Upper lobe of left lung (tissue), 6 donors: ENCODE measurements around the gene VEGFC. TPM values are rescaled to one million over a fixed set of nuclear protein-coding genes. Genes with fewer than 3 reads are reported as not detected.

Experiments used
- ATAC-seq, 2 donors: fragments of 200-7000 bp; cut with Tn5 transposase; one replicate each; pipeline ENCODE4 v1.9.1; 2022; ENCODE audit warnings: mild to moderate bottlenecking in 2 of 2, moderate library complexity in 2 of 2; ENCODE audit not compliant: low FRiP score in 2 of 2
- DNase-seq, 2 donors: peaks; one replicate each; pipeline ENCODE4 v3.0.0-alpha.2; 2019 to 2020
- H3K27ac ChIP-seq, 4 donors: fragments of 200-600 bp; sonication (generic); one replicate each; pipeline ENCODE4 v1.5.1; 2016 to 2019
- H3K27me3 ChIP-seq, 4 donors: fragments of 200-600 bp; sonication (generic); one replicate each; pipeline ENCODE4 v1.5.1; 2017 to 2019
- H3K36me3 ChIP-seq, 4 donors: fragments of 200-600 bp; sonication (generic); one replicate each; pipeline ENCODE4 v1.5.1; 2016 to 2019
- H3K4me1 ChIP-seq, 4 donors: fragments of 200-600 bp; sonication (generic); one replicate each; pipeline ENCODE4 v1.5.1; 2018 to 2019
- H3K4me3 ChIP-seq, 4 donors: fragments of 200-600 bp; sonication (generic); one replicate each; pipeline ENCODE4 v1.5.1; 2017 to 2019; ENCODE audit warnings: mild to moderate bottlenecking in 2 of 4, moderate library complexity in 1 of 4
- H3K9me3 ChIP-seq, 4 donors: fragments of 200-600 bp; sonication (generic); one replicate each; pipeline ENCODE4 v1.5.1; 2018 to 2019
- CTCF ChIP-seq, 6 experiments: fragments of 450-650 bp in 4 of 6; fragments of 200-600 bp in 2 of 6; sonication (generic) in 2 of 6; IDR thresholded peaks; one replicate each; pipeline ENCODE4 v1.5.1; 2016 to 2019; ENCODE audit warnings: antibody characterized with exemption in 6 of 6
- EP300 ChIP-seq, 4 donors: sonication (generic); formaldehyde crosslinking; IDR thresholded peaks; one replicate each; pipeline ENCODE4 v1.5.1; 2017; ENCODE audit warnings: antibody characterized with exemption in 4 of 4, control low read depth in 2 of 4
- POLR2A ChIP-seq, 4 donors: fragments of 450-650 bp; IDR thresholded peaks; one replicate each; pipeline ENCODE4 v1.5.1; 2016 to 2017; ENCODE audit warnings: antibody characterized with exemption in 4 of 4, mild to moderate bottlenecking in 2 of 4
- POLR2AphosphoS5 ChIP-seq, 2 donors: sonication (generic); formaldehyde crosslinking; IDR thresholded peaks; one replicate each; pipeline ENCODE4 v1.5.1; 2017; ENCODE audit warnings: antibody characterized with exemption in 2 of 2
- WGBS, 2 donors: methylation state at CpG; one replicate each; pipeline ENCODE4 v1.1.5; 2017 to 2018; 5-methylcytosine and 5-hydroxymethylcytosine counted together
- total RNA-seq, 6 donors: library from RNA; depleted of rRNA in 4 of 6; stranded (reverse); fragments of >200 nt in 4 of 6; gene quantifications; one replicate each; pipeline versions ENCODE4 v1.1.0 to v1.2.1, GENCODE V29; 2016 to 2021
- donor health status: DM: no; HTN: no; CAD: no; lungs with moderate emphysema.
- donor health status: DM: no; HTN: yes; CAD: no; lungs with severe emphysema.

The VEGFC gene
- total RNA-seq, 6 donors from 2014 or later, result 5.1 to 13.7 (median 7.5) TPM

GRCh38 chr4:176646311-176646710 lies 146.4 kb downstream of the VEGFC start:
- Histone ChIP-seq H3K36me3 (no peaks in the 10 kb centered on the region), H3K9me3 (no peaks in the 10 kb centered on the region), H3K27me3 (no peaks in the 10 kb centered on the region), H3K27ac (no peak overlapping the region), H3K4me3 (no peak overlapping the region), H3K4me1 (no peaks in the 10 kb centered on the region)
- TF ChIP-seq POLR2AphosphoS5 (IDR thresholded peaks at IDR 0.05), result no peak
- TF ChIP-seq POLR2A (IDR thresholded peaks at IDR 0.05), result no peak
- TF ChIP-seq EP300 (IDR thresholded peaks at IDR 0.05), result no peak
- TF ChIP-seq CTCF (IDR thresholded peaks at IDR 0.05), result no peak
- ATAC-seq (no peak), DNase-seq (no peak)
- 80 to 83% methylated on average over 1 of the region's 1 CpG for WGBS, 2 donors

GRCh38 chr4:176645246-176645960 lies 147.3 kb downstream of the VEGFC start:
- Histone ChIP-seq H3K36me3 (no peaks in the 10 kb centered on the region), H3K4me1 (no peaks in the 10 kb centered on the region), H3K27me3 (no peaks in the 10 kb centered on the region), H3K4me3 (no peak overlapping the region), H3K27ac (no peak overlapping the region), H3K9me3 (no peaks in the 10 kb centered on the region)
- DNase-seq (no peak), ATAC-seq (no peak)
- no peak for TF ChIP-seq POLR2A (IDR thresholded peaks at IDR 0.05)
- TF ChIP-seq EP300 (IDR thresholded peaks at IDR 0.05), result no peak
- no peak for TF ChIP-seq POLR2AphosphoS5 (IDR thresholded peaks at IDR 0.05)
- no peak for TF ChIP-seq CTCF (IDR thresholded peaks at IDR 0.05)
- 73 to 76% methylated on average over 8 of the region's 8 CpGs for WGBS, 2 donors

GRCh38 chr4:176642472-176642871 lies 150.2 kb downstream of the VEGFC start:
- TF ChIP-seq POLR2AphosphoS5 (IDR thresholded peaks at IDR 0.05), result no peak
- TF ChIP-seq CTCF (IDR thresholded peaks at IDR 0.05), result no peak
- TF ChIP-seq EP300 (IDR thresholded peaks at IDR 0.05), result no peak
- TF ChIP-seq POLR2A (IDR thresholded peaks at IDR 0.05), result no peak
- no peak for ATAC-seq
- WGBS, 2 donors, result 75 to 94% methylated on average over 2 of the region's 2 CpGs

GRCh38 chr4:176641237-176641636 lies 151.5 kb downstream of the VEGFC start:
- ATAC-seq (no peak), DNase-seq (no peak)
- no peaks in the 10 kb centered on the region for H3K9me3 ChIP-seq
- no peaks in the 10 kb centered on the region for H3K27me3 ChIP-seq
- TF ChIP-seq EP300 (IDR thresholded peaks at IDR 0.05) (no peak), POLR2A (IDR thresholded peaks at IDR 0.05) (no peak), POLR2AphosphoS5 (IDR thresholded peaks at IDR 0.05) (no peak), CTCF (IDR thresholded peaks at IDR 0.05) (no peak)
- no peak overlapping the region for H3K4me3 ChIP-seq
- no peaks in the 10 kb centered on the region for H3K36me3 ChIP-seq
- no peaks in the 10 kb centered on the region for H3K4me1 ChIP-seq
- H3K27ac ChIP-seq, result no peak overlapping the region
- WGBS, 2 donors, result 79 to 87% methylated on average over 3 of the region's 3 CpGs

More at GRCh38 chr4:176642472-176642871, 150.2 kb downstream of the VEGFC start:
- H3K4me1 ChIP-seq, result no peaks in the 10 kb centered on the region
- H3K27me3 ChIP-seq, result no peaks in the 10 kb centered on the region
- no peaks in the 10 kb centered on the region for H3K9me3 ChIP-seq
- H3K27ac ChIP-seq, result no peak overlapping the region
- H3K36me3 ChIP-seq, result no peaks in the 10 kb centered on the region
- no peak overlapping the region for H3K4me3 ChIP-seq
- DNase-seq, result no peak

GRCh38 chr4:176638992-176639391 lies 153.7 kb downstream of the VEGFC start:
- Histone ChIP-seq H3K27ac (no peak overlapping the region), H3K4me1 (no peaks in the 10 kb centered on the region), H3K9me3 (no peaks in the 10 kb centered on the region), H3K27me3 (no peaks in the 10 kb centered on the region), H3K4me3 (no peak overlapping the region), H3K36me3 (no peaks in the 10 kb centered on the region)
- WGBS, 2 donors, result 77 to 91% methylated on average over 2 of the region's 2 CpGs
- TF ChIP-seq EP300 (IDR thresholded peaks at IDR 0.05), result no peak
- TF ChIP-seq POLR2A (IDR thresholded peaks at IDR 0.05), result no peak
- TF ChIP-seq CTCF (IDR thresholded peaks at IDR 0.05), result no peak
- TF ChIP-seq POLR2AphosphoS5 (IDR thresholded peaks at IDR 0.05), result no peak
- ATAC-seq (no peak), DNase-seq (no peak)
